HUES48 (cell line): ENCODE measurements around the gene SFMBT1.
A peak's percentile ranks its signal among the peaks of the same experiment; 100 is the strongest.

Source experiments
- H3K27ac ChIP-seq: one replicate; pipeline ENCODE4 v1.7.0; 2013; ENCODE audit warnings: low read depth, low read length, inconsistent platforms
- H3K27me3 ChIP-seq: 2 replicates; pipeline ENCODE4 v1.6.1; 2013; ENCODE audit warnings: mild to moderate bottlenecking, low read length; ENCODE audit not compliant: control insufficient read depth, insufficient read depth
- H3K36me3 ChIP-seq: 2 replicates; pipeline ENCODE4 v1.6.1; 2013; ENCODE audit warnings: low read length; ENCODE audit not compliant: control insufficient read depth, insufficient read depth
- H3K4me1 ChIP-seq: 2 replicates; pipeline ENCODE4 v1.6.1; 2013; ENCODE audit warnings: mild to moderate bottlenecking, low read length; ENCODE audit not compliant: control insufficient read depth, insufficient read depth
- H3K4me3 ChIP-seq: 2 replicates; pipeline ENCODE4 v1.5.1; 2013; ENCODE audit warnings: mild to moderate bottlenecking, low read depth, low read length
- H3K9ac ChIP-seq: 2 replicates; pipeline ENCODE4 v1.6.1; 2013; ENCODE audit warnings: mild to moderate bottlenecking, low read depth, low read length, moderate library complexity
- H3K9me3 ChIP-seq: 2 replicates; pipeline ENCODE4 v1.6.1; 2013; ENCODE audit warnings: low read length; ENCODE audit not compliant: control insufficient read depth, insufficient read depth

Gene SFMBT1

GRCh38 chr3:53049987-53050386 lies 4.1 kb upstream of the SFMBT1 start:
- Histone ChIP-seq H3K27ac (no peak overlapping the region), H3K9ac (no peak overlapping the region), H3K36me3 (no peaks in the 10 kb centered on the region)

DNA sequence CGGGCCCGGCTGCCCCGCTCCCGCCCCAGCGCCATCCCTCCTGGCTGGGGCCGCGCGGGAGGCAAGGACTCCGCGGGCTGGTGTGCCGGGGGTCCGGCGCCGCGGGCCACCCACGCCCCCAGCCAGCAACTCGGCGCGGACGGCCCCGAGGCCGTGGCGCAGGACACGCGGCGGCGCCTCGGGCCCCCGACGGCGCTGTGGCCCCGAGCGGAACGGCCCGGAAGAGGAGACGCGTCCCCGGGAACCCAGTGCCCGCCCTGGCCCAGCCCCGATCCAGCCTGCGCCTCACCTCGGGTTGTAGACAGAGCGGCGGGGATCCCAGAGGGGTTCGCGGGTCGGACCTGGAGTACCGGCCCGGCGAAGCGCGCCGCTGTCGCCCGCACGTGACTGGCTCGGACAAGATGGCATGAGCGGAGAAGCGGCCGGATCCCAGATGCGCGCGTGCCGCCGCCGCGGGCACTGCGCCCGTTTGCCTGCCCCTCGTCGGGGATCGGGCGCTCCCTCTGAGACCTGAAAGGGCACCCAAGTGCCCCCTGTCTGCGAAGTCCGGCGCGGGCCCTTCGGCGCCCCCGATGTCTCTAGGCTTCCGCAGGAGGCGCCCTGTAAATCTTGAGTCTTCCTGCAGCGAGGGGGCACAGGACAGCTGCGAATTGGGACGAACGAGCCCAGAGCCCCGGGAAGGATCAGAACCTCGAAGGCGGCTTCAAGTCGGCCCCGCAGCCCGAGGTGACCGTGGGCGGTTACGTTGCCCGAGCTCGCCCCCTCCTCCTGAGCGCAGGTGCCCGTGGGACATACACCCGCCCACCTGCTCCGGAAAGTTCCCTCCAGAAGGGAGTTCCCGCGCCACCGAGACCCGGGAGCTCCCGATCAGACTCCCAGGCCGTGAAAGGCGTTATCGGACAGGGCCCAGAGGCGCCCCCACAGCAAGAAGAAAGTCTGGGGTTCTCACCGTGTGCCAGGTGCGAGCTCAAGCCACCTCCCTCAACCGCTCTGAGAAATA lies 598 bp upstream of the SFMBT1 start:
- Histone ChIP-seq H3K4me3 (peak overlapping the region; percentile 86), H3K36me3 (no peaks in the 10 kb centered on the region), H3K9me3 (no peaks in the 10 kb centered on the region), H3K4me1 (peaks cover 13% of the 10 kb centered on the region; the same call in 1 of the 2 replicates), H3K27me3 (peaks cover 29% of the 10 kb centered on the region), H3K27ac (no peak overlapping the region), H3K9ac (peak overlapping the region; percentile 61; the same call in 1 of the 2 replicates)

More at GRCh38 chr3:53049987-53050386, 4.1 kb upstream of the SFMBT1 start:
- no peaks in the 10 kb centered on the region for H3K9me3 ChIP-seq
- peaks cover 15% of the 10 kb centered on the region for H3K27me3 ChIP-seq
- H3K4me3 ChIP-seq = no peak overlapping the region
- no peaks in the 10 kb centered on the region for H3K4me1 ChIP-seq

- no peaks in the 10 kb centered on the region for H3K36me3 ChIP-seq
- H3K4me3 ChIP-seq = peak overlapping the region; percentile 68
- peaks cover 16% of the 10 kb centered on the region; the same call in 1 of the 2 replicates for H3K4me1 ChIP-seq
- H3K27me3 ChIP-seq = peaks cover 29% of the 10 kb centered on the region
- no peaks in the 10 kb centered on the region for H3K9me3 ChIP-seq
- peak overlapping the region; percentile 49; the same call in 1 of the 2 replicates for H3K9ac ChIP-seq
- no peak overlapping the region for H3K27ac ChIP-seq
Measured at GRCh38 chr3:53044711-53045517, 959 bp downstream of the SFMBT1 start.

GRCh38 chr3:53044371-53044710 lies 1.5 kb downstream of the SFMBT1 start:
- H3K36me3 ChIP-seq = no peaks in the 10 kb centered on the region
- no peak overlapping the region for H3K27ac ChIP-seq
- peaks cover 29% of the 10 kb centered on the region for H3K27me3 ChIP-seq
- H3K9me3 ChIP-seq = no peaks in the 10 kb centered on the region
- no peak overlapping the region for H3K9ac ChIP-seq
- H3K4me1 ChIP-seq = peaks cover 16% of the 10 kb centered on the region; the same call in 1 of the 2 replicates
- peak overlapping the region; percentile 68 for H3K4me3 ChIP-seq

DNA sequence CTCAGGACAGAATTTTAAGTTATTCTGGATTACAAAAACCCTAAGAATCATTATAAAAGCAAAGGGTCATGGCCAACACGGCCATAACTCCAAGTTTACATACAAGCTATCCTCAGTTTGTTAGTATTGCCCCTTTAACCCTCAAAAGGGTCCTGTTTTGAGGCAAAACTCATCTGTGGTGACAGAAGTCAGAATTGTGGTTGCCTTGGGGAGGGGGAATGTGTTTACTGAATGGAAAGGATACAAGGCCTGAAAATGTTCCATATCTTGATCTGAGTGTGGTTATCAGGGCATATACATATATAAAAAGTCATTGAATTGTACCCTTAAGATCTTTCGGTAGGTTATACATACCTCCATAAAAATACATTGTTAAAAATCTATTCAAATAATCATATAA lies 2.1 kb downstream of the SFMBT1 start:
- Histone ChIP-seq H3K9me3 (no peaks in the 10 kb centered on the region), H3K27ac (no peak overlapping the region), H3K27me3 (peaks cover 29% of the 10 kb centered on the region), H3K4me1 (peaks cover 16% of the 10 kb centered on the region; the same call in 1 of the 2 replicates), H3K9ac (no peak overlapping the region), H3K36me3 (no peaks in the 10 kb centered on the region), H3K4me3 (no peak overlapping the region; the same call in 1 of the 2 replicates)

GRCh38 chr3:53042651-53043050 lies 3.2 kb downstream of the SFMBT1 start:
- Histone ChIP-seq H3K27me3 (peaks cover 23% of the 10 kb centered on the region), H3K4me3 (no peak overlapping the region), H3K36me3 (no peaks in the 10 kb centered on the region), H3K4me1 (peaks cover 16% of the 10 kb centered on the region; the same call in 1 of the 2 replicates), H3K9ac (no peak overlapping the region), H3K9me3 (no peaks in the 10 kb centered on the region), H3K27ac (no peak overlapping the region)

GRCh38 chr3:53040351-53040820 lies 5.5 kb downstream of the SFMBT1 start:
- Histone ChIP-seq H3K9ac (no peak overlapping the region), H3K9me3 (no peaks in the 10 kb centered on the region), H3K4me1 (peaks cover 16% of the 10 kb centered on the region; the same call in 1 of the 2 replicates), H3K4me3 (no peak overlapping the region), H3K36me3 (no peaks in the 10 kb centered on the region), H3K27me3 (peaks cover 13% of the 10 kb centered on the region), H3K27ac (no peak overlapping the region)

DNA sequence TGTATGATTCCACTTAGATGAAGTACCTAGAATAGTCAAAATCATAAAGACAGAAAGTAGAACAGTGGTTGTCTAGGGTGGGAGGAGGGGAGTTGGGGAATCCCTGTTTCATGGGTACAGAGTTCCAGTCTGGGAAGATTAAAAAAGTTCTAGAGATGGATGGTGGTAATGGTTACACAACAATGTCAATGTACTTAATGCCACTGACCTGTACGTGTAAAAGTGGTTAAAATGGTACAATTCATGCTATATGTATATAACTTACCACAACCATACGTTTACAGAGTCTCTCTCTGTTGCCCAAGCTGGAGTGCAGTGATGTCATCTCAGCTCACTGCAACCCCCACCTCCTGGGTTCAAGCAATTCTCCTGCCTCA lies 6.5 kb downstream of the SFMBT1 start:
- Histone ChIP-seq H3K9ac (no peak overlapping the region), H3K9me3 (no peaks in the 10 kb centered on the region), H3K36me3 (no peaks in the 10 kb centered on the region), H3K4me3 (no peak overlapping the region), H3K27ac (no peak overlapping the region), H3K27me3 (peaks cover 9% of the 10 kb centered on the region), H3K4me1 (peaks cover 16% of the 10 kb centered on the region; the same call in 1 of the 2 replicates)

- Histone ChIP-seq H3K4me3 (no peak overlapping the region), H3K9me3 (no peaks in the 10 kb centered on the region), H3K27ac (no peak overlapping the region), H3K4me1 (peaks cover 16% of the 10 kb centered on the region; the same call in 1 of the 2 replicates), H3K27me3 (peaks cover 4% of the 10 kb centered on the region), H3K9ac (no peak overlapping the region), H3K36me3 (no peaks in the 10 kb centered on the region)
Measured at GRCh38 chr3:53038679-53039375, 7.0 kb downstream of the SFMBT1 start.

- no peaks in the 10 kb centered on the region for H3K27me3 ChIP-seq
- H3K9ac ChIP-seq = no peak overlapping the region
- no peak overlapping the region for H3K27ac ChIP-seq
- peaks cover 5% of the 10 kb centered on the region for H3K4me1 ChIP-seq
- H3K9me3 ChIP-seq = no peaks in the 10 kb centered on the region
- H3K36me3 ChIP-seq = no peaks in the 10 kb centered on the region
- no peak overlapping the region for H3K4me3 ChIP-seq
Measured at GRCh38 chr3:53035825-53036619, 9.9 kb downstream of the SFMBT1 start.
